ENCODE measurements around the gene WNT1.

Gene WNT1

GRCh38 chr12:48986720-48987291, 8.7 kb downstream of the WNT1 start:
- TF ChIP-seq Cebpa-rat (IDR thresholded peaks at IDR 0.05): no peak
- Histone ChIP-seq H3K4me1 (peaks cover 55% of the 10 kb centered on the region), H3K9me3 (no peaks in the 10 kb centered on the region), H3K4me2 (peak overlapping the region; percentile 95), H3K36me3 (no peaks in the 10 kb centered on the region), H3K27me3 (peaks cover 22% of the 10 kb centered on the region), H4K20me1 (peaks cover 4% of the 10 kb centered on the region; the same call in 1 of the 2 replicates), H3K9ac (no peak overlapping the region), H3K27ac (no peak overlapping the region), H3K4me3 (no peak overlapping the region)

GRCh38 chr12:48988030-48988649, 10.0 kb downstream of the WNT1 start:
- H4K20me1 ChIP-seq: no peaks in the 10 kb centered on the region
- H3K36me3 ChIP-seq: no peaks in the 10 kb centered on the region
- no peak for TF ChIP-seq Cebpa-rat (IDR thresholded peaks at IDR 0.05)
- peaks cover 9% of the 10 kb centered on the region for H3K27me3 ChIP-seq
- H3K4me2 ChIP-seq: no peak overlapping the region
- H3K4me1 ChIP-seq: peaks cover 51% of the 10 kb centered on the region
- H3K9ac ChIP-seq: no peak overlapping the region
- H3K27ac ChIP-seq: no peak overlapping the region
- no peaks in the 10 kb centered on the region for H3K9me3 ChIP-seq
- H3K4me3 ChIP-seq: no peak overlapping the region

GRCh38 chr12:48990552-48990951, 12.4 kb downstream of the WNT1 start:
- H3K27ac ChIP-seq: no peak overlapping the region
- H3K36me3 ChIP-seq: no peaks in the 10 kb centered on the region
- H4K20me1 ChIP-seq: 0 out of 2 replicates have a peak, but pooled peaks cover under 1% of the 10 kb centered on the region
- H3K4me1 ChIP-seq: peaks cover 37% of the 10 kb centered on the region
- H3K4me2 ChIP-seq: peak overlapping the region; percentile 23
- no peaks in the 10 kb centered on the region for H3K9me3 ChIP-seq
- H3K4me3 ChIP-seq: no peak overlapping the region
- peaks cover 20% of the 10 kb centered on the region for H3K27me3 ChIP-seq
- H3K9ac ChIP-seq: no peak overlapping the region
- no peak for TF ChIP-seq Cebpa-rat (IDR thresholded peaks at IDR 0.05)

- Histone ChIP-seq H3K27ac (no peak overlapping the region), H3K36me3 (no peaks in the 10 kb centered on the region), H3K9ac (no peak overlapping the region), H3K4me3 (no peak overlapping the region), H3K27me3 (peaks cover 29% of the 10 kb centered on the region), H3K4me2 (peak overlapping the region; percentile 23), H3K4me1 (peaks cover 31% of the 10 kb centered on the region), H4K20me1 (peaks cover 9% of the 10 kb centered on the region; the same call in 1 of the 2 replicates), H3K9me3 (no peaks in the 10 kb centered on the region)
- no peak for TF ChIP-seq Cebpa-rat (IDR thresholded peaks at IDR 0.05)
Observed at GRCh38 chr12:48991247-48992050, 13.3 kb downstream of the WNT1 start.

- no peak overlapping the region for H3K9ac ChIP-seq
- H3K9me3 ChIP-seq: no peaks in the 10 kb centered on the region
- no peak overlapping the region for H3K27ac ChIP-seq
- H3K27me3 ChIP-seq: peaks cover 52% of the 10 kb centered on the region
- no peaks in the 10 kb centered on the region for H3K36me3 ChIP-seq
- peaks cover 18% of the 10 kb centered on the region; the same call in 1 of the 2 replicates for H4K20me1 ChIP-seq
- H3K4me1 ChIP-seq: peaks cover 49% of the 10 kb centered on the region
- no peak for TF ChIP-seq Cebpa-rat (IDR thresholded peaks at IDR 0.05)
- H3K4me2 ChIP-seq: no peak overlapping the region
- no peak overlapping the region for H3K4me3 ChIP-seq
Observed at GRCh38 chr12:48993787-48994186, 15.7 kb downstream of the WNT1 start.

- Histone ChIP-seq H3K4me3 (no peak overlapping the region), H3K9ac (no peak overlapping the region), H3K4me1 (peaks cover 54% of the 10 kb centered on the region), H3K9me3 (no peaks in the 10 kb centered on the region), H4K20me1 (peaks cover 18% of the 10 kb centered on the region; the same call in 1 of the 2 replicates), H3K4me2 (0 out of 2 replicates have a peak overlapping the region, but pooled peaks have one; percentile 66), H3K27ac (no peak overlapping the region), H3K36me3 (no peaks in the 10 kb centered on the region), H3K27me3 (peaks cover 59% of the 10 kb centered on the region)
- TF ChIP-seq Cebpa-rat (IDR thresholded peaks at IDR 0.05): no peak
Observed at GRCh38 chr12:48994224-48995085, 16.3 kb downstream of the WNT1 start.

GRCh38 chr12:48995086-48995879, 17.2 kb downstream of the WNT1 start:
- no peaks in the 10 kb centered on the region for H3K9me3 ChIP-seq
- H3K4me3 ChIP-seq: no peak overlapping the region
- H4K20me1 ChIP-seq: peaks cover 24% of the 10 kb centered on the region
- H3K4me1 ChIP-seq: peaks cover 62% of the 10 kb centered on the region
- peaks cover 67% of the 10 kb centered on the region for H3K27me3 ChIP-seq
- TF ChIP-seq Cebpa-rat (IDR thresholded peaks at IDR 0.05): no peak
- no peak overlapping the region for H3K9ac ChIP-seq
- no peaks in the 10 kb centered on the region for H3K36me3 ChIP-seq
- peak overlapping the region; percentile 66 for H3K4me2 ChIP-seq
- H3K27ac ChIP-seq: no peak overlapping the region

- Histone ChIP-seq H3K9ac (peak overlapping the region; percentile 63; the same call in 1 of the 2 replicates), H3K9me3 (no peaks in the 10 kb centered on the region), H3K4me2 (peak overlapping the region; percentile 87), H3K36me3 (peaks cover 12% of the 10 kb centered on the region), H3K4me3 (peak overlapping the region; percentile 70), H4K20me1 (peaks cover 37% of the 10 kb centered on the region), H3K27me3 (peaks cover 77% of the 10 kb centered on the region), H3K4me1 (peaks cover 59% of the 10 kb centered on the region), H3K27ac (no peak overlapping the region)
- no peak for TF ChIP-seq Cebpa-rat (IDR thresholded peaks at IDR 0.05)
Observed at GRCh38 chr12:48996794-48997718, 18.9 kb downstream of the WNT1 start.
